Right lobe of liver (tissue), 6 donors: Measurements from ENCODE around the gene C16orf87. TPM values are rescaled to one million over a fixed set of nuclear protein-coding genes. Genes with fewer than 3 reads are reported as not detected.

Experiments used
- ATAC-seq, 4 donors: fragments of 200-7000 bp; cut with Tn5 transposase; one replicate each; pipeline ENCODE4 v1.9.1; 2020; ENCODE audit warnings: mild to moderate bottlenecking in 4 of 4, moderate library complexity in 4 of 4
- DNase-seq, 3 donors: peaks; one replicate each; pipeline ENCODE4 v3.0.0-alpha.2; 2020
- H3K27ac ChIP-seq, 3 donors: fragments of 200-600 bp; one replicate each; pipeline ENCODE4 v1.8.0; 2022
- H3K27me3 ChIP-seq, 2 donors: fragments of 200-600 bp; one replicate each; pipeline ENCODE4 v1.8.0; 2022
- H3K36me3 ChIP-seq, 4 donors: fragments of 200-600 bp; sonication (generic) in 1 of 4; one replicate each; pipeline versions ENCODE4 v1.5.1 to v1.8.0; 2017 to 2022; ENCODE audit warnings: control low read depth in 1 of 4
- H3K4me1 ChIP-seq, 4 donors: fragments of 200-600 bp; sonication (generic) in 1 of 4; one replicate each; pipeline versions ENCODE4 v1.5.1 to v1.8.0; 2017 to 2022; ENCODE audit warnings: control low read depth in 1 of 4
- H3K4me3 ChIP-seq, 3 donors: fragments of 200-600 bp; one replicate each; pipeline ENCODE4 v1.8.0; 2022
- H3K9me3 ChIP-seq, 4 donors: fragments of 200-600 bp; sonication (generic) in 1 of 4; one replicate each; pipeline versions ENCODE4 v1.5.1 to v1.8.0; 2017 to 2022; ENCODE audit warnings: control low read depth in 1 of 4
- CTCF ChIP-seq, 4 donors: fragments of 200-600 bp in 3 of 4; fragments of 450-650 bp in 1 of 4; IDR thresholded peaks; one replicate each; pipeline versions ENCODE4 v1.5.1 to v1.8.0; 2016 to 2022; ENCODE audit warnings: antibody characterized with exemption in 4 of 4, mild to moderate bottlenecking in 2 of 4
- POLR2A ChIP-seq: fragments of 450-650 bp; IDR thresholded peaks from one replicate; pipeline ENCODE4 v1.6.1; 2017; ENCODE audit warnings: antibody characterized with exemption, mild to moderate bottlenecking
- WGBS: methylation state at CpG from one replicate; pipeline ENCODE4 v1.1.6; 2018; ENCODE audit warnings: low coverage, low lambda C conversion rate; ENCODE audit not compliant: insufficient coverage; ENCODE audit errors: missing lambda C conversion rate; 5-methylcytosine and 5-hydroxymethylcytosine counted together
- intact Hi-C, 2 donors: fragments of 100-400 bp; cut with DNase I; formaldehyde crosslinking; loops; one replicate each; pipeline versions ENCODE4 v1.11.2 to v1.14.1; 2022
- total RNA-seq, 6 experiments: library from RNA; depleted of rRNA in 2 of 6; stranded (reverse); fragments of >200 nt in 2 of 6; fragmentation: NEBNext Ultra II Directional in 3 of 6; extraction: Animal tissue kit (Norgen Biotek cat#: 25700) in 3 of 6; gene quantifications; one replicate each; pipeline versions ENCODE4 v1.1.0 to v1.2.4, GENCODE V29; 2016 to 2023
- donor health status: DM: no; HTN: yes; CAD: no.
- donor health status: DM: no; HTN: no; CAD: no.
- donor health status: DM: no; HTN: no; CAD: no.
- donor health status: DM: no; HTN: yes; CAD: no.
- donor health status: DM: no; HTN: yes; CAD: no.

The C16orf87 gene
- total RNA-seq, 6 experiments from 2014 or later: 5.5 to 9.8 (median 7.4) TPM

- Histone ChIP-seq H3K27ac (no peak overlapping the region), H3K4me3 (no peak overlapping the region), H3K9me3 (no peaks in the 10 kb centered on the region), H3K27me3 (no peaks in the 10 kb centered on the region), H3K4me1 (no peaks in the 10 kb centered on the region), H3K36me3 (no peaks in the 10 kb centered on the region)
- DNase-seq (no peak), ATAC-seq (no peak)
- WGBS: 100% methylated on average over 1 of the region's 1 CpG
- intact Hi-C loops: no loop called here
- no peak for TF ChIP-seq POLR2A
- TF ChIP-seq CTCF (IDR thresholded peaks at IDR 0.05): no peak
These were observed 30.5 kb downstream of the C16orf87 start for GRCh38 chr16:46800494-46800893.

- no peak overlapping the region for H3K27ac ChIP-seq
- ATAC-seq: no peak
- 98% methylated on average over 4 of the region's 4 CpGs for WGBS
These were observed 33.5 kb downstream of the C16orf87 start for GRCh38 chr16:46797501-46797900.

GRCh38 chr16:46796764-46797269 lies 34.2 kb downstream of the C16orf87 start:
- no peaks in the 10 kb centered on the region for H3K9me3 ChIP-seq
- intact Hi-C loops: no loop called here
- TF ChIP-seq POLR2A (no peak), CTCF (IDR thresholded peaks at IDR 0.05) (no peak)
- H3K36me3 ChIP-seq: no peaks in the 10 kb centered on the region
- no peaks in the 10 kb centered on the region for H3K27me3 ChIP-seq
- ATAC-seq: no peak
- DNase-seq: no peak
- no peak overlapping the region for H3K4me3 ChIP-seq
- 100% methylated on average over 1 of the region's 1 CpG for WGBS
- no peaks in the 10 kb centered on the region for H3K4me1 ChIP-seq
- no peak overlapping the region for H3K27ac ChIP-seq

More at GRCh38 chr16:46797501-46797900, 33.5 kb downstream of the C16orf87 start:
- no peaks in the 10 kb centered on the region for H3K9me3 ChIP-seq
- no peak for DNase-seq
- intact Hi-C loops: no loop called here
- TF ChIP-seq POLR2A: no peak
- TF ChIP-seq CTCF (IDR thresholded peaks at IDR 0.05): no peak
- no peaks in the 10 kb centered on the region for H3K4me1 ChIP-seq
- no peaks in the 10 kb centered on the region for H3K36me3 ChIP-seq
- H3K4me3 ChIP-seq: no peak overlapping the region
- H3K27me3 ChIP-seq: no peaks in the 10 kb centered on the region

GRCh38 chr16:46793841-46794240 lies 37.1 kb downstream of the C16orf87 start:
- Histone ChIP-seq H3K4me1 (no peaks in the 10 kb centered on the region), H3K36me3 (no peaks in the 10 kb centered on the region), H3K4me3 (no peak overlapping the region), H3K27ac (no peak overlapping the region), H3K9me3 (no peaks in the 10 kb centered on the region), H3K27me3 (no peaks in the 10 kb centered on the region)
- intact Hi-C loops: no loop called here
- no peak for ATAC-seq
- no peak for DNase-seq
- TF ChIP-seq CTCF (IDR thresholded peaks at IDR 0.05) (no peak), POLR2A (no peak)
- WGBS: 100% methylated on average over 1 of the region's 1 CpG
